NCI-H1092 treated with DMSO at 0.1 percent for 48 hours (cell line): ENCODE measurements around the gene SAMSN1.
"Not testable (repeated sequence)": the region's sequence is repeated elsewhere in the genome, so short reads cannot be mapped to it uniquely, and the experiment has no call there.

Experiments
- DNase-seq: peaks from one replicate; lab custom pipeline; 2025; lab: John Stamatoyannopoulos, UW

The SAMSN1 gene

GRCh38 chr21:14527696-14528652 is 18.1 kb downstream of the SAMSN1 start:
- no peak for DNase-seq

GRCh38 chr21:14526836-14527695 is 19.0 kb downstream of the SAMSN1 start:
- no peak for DNase-seq

- no peak for DNase-seq
Measured at GRCh38 chr21:14526199-14526598, 19.9 kb downstream of the SAMSN1 start.

GRCh38 chr21:14523234-14523633 is 22.9 kb downstream of the SAMSN1 start:
- no peak for DNase-seq

GRCh38 chr21:14522736-14523135 is 23.4 kb downstream of the SAMSN1 start:
- DNase-seq, result no peak

- DNase-seq, result no peak
Measured at GRCh38 chr21:14520535-14520934, 25.6 kb downstream of the SAMSN1 start.

GRCh38 chr21:14519000-14519399 is 27.1 kb downstream of the SAMSN1 start:
- DNase-seq, result no peak

GRCh38 chr21:14513804-14514203 is 32.3 kb downstream of the SAMSN1 start:
- no peak for DNase-seq

- DNase-seq, result not testable (repeated sequence)
Measured at GRCh38 chr21:14506859-14507457, 39.2 kb downstream of the SAMSN1 start.

- no peak for DNase-seq
Measured at GRCh38 chr21:14500873-14501272, 45.2 kb downstream of the SAMSN1 start.

- DNase-seq, result no peak
Measured at GRCh38 chr21:14499316-14499715, 46.8 kb downstream of the SAMSN1 start.

GRCh38 chr21:14497825-14498224 is 48.3 kb downstream of the SAMSN1 start:
- DNase-seq, result no peak

GRCh38 chr21:14495075-14495474 is 51.0 kb downstream of the SAMSN1 start:
- no peak for DNase-seq

GRCh38 chr21:14494181-14494580 is 51.9 kb downstream of the SAMSN1 start:
- not testable (repeated sequence) for DNase-seq

- DNase-seq, result no peak
Measured at GRCh38 chr21:14493731-14494130, 52.4 kb downstream of the SAMSN1 start.

- DNase-seq, result no peak
Measured at GRCh38 chr21:14492931-14493330, 53.2 kb downstream of the SAMSN1 start.

- no peak for DNase-seq
Measured at GRCh38 chr21:14491269-14491681, 54.8 kb downstream of the SAMSN1 start.

GRCh38 chr21:14488672-14489204 is 57.4 kb downstream of the SAMSN1 start:
- no peak for DNase-seq

GRCh38 chr21:14487490-14488432 is 58.4 kb downstream of the SAMSN1 start:
- no peak for DNase-seq

GRCh38 chr21:14486869-14487268 is 59.2 kb downstream of the SAMSN1 start:
- DNase-seq, result no peak
